GM18951 (cell line): ENCODE data around the gene SPCS3.
"Not testable (repeated sequence)": the region's sequence is repeated elsewhere in the genome, so short reads cannot be mapped to it uniquely, and the experiment has no call there.

Experiments used
- POLR2A ChIP-seq: IDR thresholded peaks from 4 replicates; pipeline ENCODE4 v1.6.1; 2011; ENCODE audit warnings: mild to moderate bottlenecking; ENCODE audit not compliant: insufficient read length, insufficient read depth; ENCODE audit errors: extremely low read depth
- in situ Hi-C: fragments of 300-500 bp; cut with MboI; formaldehyde crosslinking; loops from one replicate; pipeline ENCODE4 v1.12.0; 2022; ENCODE audit warnings: low sequenced_read_pairs, mixed read lengths, inconsistent platforms; ENCODE audit not compliant: unreplicated experiment

The SPCS3 gene

DNA sequence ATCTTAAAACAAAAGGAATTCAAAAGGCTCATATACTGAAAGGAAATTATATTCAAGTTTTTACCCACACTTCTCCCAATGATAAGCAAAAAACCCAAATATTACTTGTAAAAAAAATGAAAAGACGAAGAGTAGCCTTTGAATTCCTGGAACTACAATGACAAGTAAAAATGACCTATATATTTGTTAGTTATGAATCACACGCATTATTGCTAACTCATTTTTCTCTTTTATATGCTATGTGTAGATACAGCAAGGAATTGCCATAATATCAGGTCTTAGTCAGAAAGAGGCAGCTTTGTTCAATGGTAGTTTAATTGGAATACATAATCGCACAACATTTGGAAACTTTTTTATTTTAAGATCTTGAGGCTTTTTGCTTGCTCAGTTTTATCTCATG lies 28.0 kb upstream of the SPCS3 start:
- in situ Hi-C loops = no loop called here
- TF ChIP-seq POLR2A = no peak

DNA sequence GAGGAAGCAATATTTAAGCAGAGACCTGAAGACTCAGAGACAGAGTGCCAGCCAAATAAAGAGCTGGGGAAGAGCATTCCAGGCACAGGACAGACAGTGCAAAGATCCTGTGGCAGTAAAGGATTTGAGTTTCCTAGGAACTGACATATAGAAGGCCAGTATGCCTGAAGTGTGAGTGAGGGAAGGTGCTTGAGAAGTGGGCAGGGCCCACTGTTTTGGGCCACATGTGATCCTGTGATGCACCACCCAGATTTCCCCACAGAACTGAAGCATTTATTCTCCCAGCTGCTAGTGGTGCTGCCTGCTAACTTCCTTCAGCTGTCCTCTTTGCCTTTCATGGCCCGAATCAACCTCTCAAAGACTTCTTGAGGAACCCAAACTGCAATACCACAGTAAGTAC lies 26.8 kb upstream of the SPCS3 start:
- in situ Hi-C loops = no loop called here
- TF ChIP-seq POLR2A = no peak

DNA sequence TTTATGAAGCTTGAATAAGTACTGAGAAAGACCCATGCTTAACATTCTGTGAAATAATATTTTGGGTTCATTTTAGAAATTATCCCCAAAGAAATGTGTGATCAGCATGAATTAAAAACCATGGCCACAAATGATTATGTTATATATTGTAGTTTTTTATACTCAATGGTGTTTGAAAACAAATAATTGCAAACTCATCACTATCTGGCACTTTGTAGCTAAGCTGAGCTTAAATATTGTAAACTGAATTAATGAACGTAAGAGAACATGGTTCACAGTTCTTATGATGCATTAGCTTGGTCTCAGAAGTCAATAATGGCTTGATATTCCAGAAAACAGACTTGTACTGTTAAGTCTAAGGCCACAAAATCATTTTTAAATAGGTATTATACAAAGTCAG lies 26.1 kb upstream of the SPCS3 start:
- in situ Hi-C loops = no loop called here
- TF ChIP-seq POLR2A = no peak

DNA sequence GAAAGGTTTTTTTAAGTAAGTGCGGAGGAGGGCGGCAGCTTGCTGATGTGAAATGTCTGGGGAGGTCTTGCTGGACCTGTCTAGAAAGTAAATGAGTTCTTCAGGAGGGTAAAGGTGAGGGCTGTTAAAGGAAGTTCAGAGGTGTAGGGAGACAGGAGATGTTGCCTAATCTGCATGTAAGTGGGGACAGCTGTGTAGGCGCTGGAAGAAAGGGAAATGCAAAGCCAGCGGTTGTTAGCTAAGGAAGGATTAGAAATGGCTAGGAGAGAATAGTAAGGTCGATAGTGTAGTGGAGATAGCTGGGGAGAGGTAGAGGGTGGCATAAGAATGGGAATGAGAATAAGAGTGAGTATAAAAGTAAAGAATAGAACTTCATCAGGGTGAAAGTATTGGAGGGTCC lies 23.9 kb upstream of the SPCS3 start:
- in situ Hi-C loops = not testable (repeated sequence)

DNA sequence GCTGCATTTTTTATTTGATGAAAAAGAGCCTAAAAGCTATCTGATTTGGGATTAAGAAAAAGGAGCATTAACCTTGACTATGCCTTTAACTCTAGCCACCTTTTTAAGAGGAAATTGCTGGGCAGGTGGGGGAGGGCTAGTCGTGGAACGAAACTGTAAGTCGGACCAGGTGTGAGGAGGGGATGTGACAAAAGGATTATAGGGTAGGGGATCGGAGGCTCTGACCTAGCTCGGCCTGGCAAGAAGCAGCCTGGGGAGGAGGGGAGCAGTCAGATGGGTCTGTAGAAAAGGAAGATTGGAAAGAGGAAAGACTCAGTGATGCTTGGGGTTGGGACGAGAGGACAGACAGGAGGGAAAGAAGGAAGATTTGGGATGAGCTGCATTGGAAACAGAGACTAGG lies 21.1 kb upstream of the SPCS3 start:
- TF ChIP-seq POLR2A = no peak

DNA sequence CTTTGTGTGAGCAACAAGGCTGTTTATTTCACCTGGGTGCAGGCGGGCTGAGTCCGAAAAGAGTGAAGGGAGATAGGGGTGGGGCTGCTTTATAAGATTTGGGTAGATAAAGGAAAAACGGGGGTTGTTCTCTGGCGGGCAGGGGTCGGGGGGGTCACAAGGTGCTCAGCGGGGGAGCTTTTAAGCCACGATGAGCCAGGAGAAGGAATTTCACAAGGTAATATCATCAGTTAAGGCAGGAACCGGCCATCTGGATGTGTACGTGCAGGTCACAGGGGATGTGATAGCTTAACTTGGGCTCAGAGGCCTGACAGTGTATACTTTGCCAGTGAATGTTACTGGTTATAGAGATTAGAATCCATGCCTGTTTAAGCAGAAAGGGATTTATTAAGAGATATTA lies 19.7 kb upstream of the SPCS3 start:
- no peak for TF ChIP-seq POLR2A
- in situ Hi-C loops = no loop called here

More for the DNA sequence above, 21.1 kb upstream of the SPCS3 start:
- in situ Hi-C loops = no loop called here

DNA sequence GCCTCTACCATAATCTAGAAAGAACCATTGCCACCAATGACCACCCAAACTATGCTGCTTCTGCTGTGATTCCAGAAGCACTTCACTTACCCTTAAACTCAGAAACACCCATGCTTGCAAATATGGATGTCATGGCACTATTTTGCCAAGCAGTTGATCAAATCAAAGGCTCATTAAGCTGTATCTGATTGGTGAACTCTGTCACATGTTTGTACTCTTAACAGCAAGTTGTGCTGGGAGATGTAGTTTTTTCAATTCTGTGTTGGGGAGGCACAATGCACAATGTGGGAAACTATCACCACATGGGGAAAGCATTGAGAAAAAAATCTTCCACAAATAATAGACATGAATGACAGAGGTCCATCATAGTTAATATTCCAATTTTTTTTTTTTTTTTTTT lies 19.2 kb upstream of the SPCS3 start:
- TF ChIP-seq POLR2A = no peak
- in situ Hi-C loops = no loop called here

DNA sequence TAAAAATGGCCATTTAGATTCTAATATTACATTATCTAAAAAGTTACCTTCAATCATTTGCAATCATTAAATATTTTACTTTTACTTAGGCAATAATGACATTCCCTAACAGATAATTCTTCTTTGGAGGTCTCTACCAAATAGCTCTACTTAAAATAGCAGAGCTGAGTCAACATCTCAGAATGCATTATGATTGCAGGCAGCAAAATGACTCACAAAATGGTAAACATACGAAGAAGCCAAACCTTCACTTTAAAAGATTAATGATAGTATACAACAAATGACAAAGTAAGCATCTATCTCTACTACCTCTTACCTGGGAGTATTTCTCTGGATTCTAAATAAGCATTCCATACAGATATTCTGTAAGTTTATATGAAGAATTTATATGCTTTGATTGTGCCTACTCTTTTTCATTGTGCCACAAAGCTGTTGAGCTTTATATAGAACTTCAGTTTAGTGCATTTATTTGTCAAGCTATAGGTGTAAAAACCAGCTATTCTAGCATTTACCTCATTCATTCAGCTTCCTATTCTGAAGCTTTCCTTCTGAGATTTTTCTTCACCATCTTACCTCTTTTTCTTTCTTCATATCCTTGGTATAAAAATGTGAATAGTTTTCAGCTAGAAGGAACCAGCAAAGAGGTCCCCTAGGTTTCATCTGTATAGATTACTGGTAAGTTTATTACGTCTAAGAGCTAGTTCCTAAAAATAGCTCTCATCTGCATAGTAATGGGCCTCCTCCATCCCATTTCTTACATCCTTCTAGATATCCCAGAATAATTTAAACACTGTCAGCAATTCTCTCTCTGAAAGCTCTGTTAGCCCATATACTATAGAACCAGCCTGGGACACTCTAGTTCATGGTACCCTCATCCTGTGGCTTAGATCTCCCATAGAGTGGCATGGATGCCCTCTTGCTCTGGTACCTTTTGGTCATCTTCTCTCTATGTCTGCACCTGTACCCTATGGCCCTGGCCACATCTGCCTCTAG lies 17.2 kb upstream of the SPCS3 start:
- in situ Hi-C loops = no loop called here
- no peak for TF ChIP-seq POLR2A

DNA sequence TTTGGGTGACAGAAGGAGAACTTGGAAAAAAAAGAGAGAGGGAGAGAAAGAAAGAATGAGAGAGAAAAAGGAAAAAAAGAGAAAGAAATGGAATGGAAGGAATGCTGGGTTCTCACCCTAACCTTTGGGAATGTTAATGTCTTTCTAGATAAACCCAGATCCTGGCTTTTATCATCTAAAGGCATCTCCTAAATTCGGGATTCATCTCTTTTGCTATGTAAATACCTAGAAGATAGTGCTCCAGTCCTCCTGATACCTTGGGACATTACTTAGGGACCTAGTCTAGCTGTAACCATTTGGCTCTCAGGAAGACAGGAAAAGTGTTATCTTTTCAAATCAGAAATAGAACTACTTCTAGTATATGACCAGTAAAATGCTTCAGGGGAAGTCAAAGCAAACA lies 15.8 kb upstream of the SPCS3 start:
- in situ Hi-C loops = no loop called here

DNA sequence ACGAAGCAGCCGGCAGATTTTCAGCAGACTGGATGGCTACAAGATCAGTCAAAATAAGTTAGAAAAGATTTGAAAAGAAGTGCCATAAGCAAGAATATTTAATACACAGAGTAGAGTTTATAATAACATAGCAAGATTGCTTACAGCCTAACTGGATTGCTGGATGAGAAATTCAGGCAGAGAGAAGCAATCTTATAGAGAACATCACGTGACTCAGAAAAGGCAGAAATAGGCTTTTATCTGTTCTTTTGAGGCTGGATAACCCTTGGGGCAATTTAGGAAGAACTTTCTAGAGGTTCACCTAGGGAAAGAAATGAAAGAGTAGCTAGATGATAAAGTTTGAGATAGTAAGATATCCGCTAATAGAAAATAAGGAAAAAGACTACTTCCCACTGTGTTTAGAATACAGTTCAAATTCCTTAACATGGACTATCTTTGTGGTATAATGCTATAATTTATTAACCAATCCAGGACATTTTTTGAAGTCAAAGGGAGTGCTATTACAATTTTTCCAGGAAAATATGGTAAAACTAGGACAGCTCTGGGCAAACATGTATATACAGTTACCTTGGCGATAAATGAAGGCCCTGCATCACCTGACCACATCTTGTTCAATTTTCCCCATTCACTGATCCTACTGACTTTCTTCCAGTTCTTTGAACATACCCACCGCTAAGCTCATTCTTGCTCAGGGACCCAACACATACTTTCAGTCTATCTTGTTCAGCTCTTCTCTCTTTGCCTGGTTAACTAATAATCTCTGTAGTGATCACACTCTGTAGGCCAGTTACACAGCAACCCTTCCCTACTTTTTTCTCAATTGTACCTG lies 12.7 kb upstream of the SPCS3 start:
- in situ Hi-C loops = no loop called here
- no peak for TF ChIP-seq POLR2A

More for the DNA sequence above, 15.8 kb upstream of the SPCS3 start:
- no peak for TF ChIP-seq POLR2A

DNA sequence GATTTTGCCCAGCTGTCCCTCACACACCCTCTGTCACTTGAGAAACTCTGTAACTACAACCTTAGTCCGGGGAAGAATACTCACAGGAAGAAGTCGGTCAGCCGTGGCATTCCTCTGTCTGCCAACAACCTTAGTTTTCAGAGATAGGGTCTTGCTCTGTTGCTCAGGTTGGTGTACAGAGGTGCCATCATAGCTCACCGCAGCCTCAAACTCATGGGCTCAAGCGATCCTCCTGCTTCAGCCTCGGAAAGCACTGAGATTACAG lies 12.2 kb upstream of the SPCS3 start:
- in situ Hi-C loops = no loop called here
- TF ChIP-seq POLR2A = no peak

DNA sequence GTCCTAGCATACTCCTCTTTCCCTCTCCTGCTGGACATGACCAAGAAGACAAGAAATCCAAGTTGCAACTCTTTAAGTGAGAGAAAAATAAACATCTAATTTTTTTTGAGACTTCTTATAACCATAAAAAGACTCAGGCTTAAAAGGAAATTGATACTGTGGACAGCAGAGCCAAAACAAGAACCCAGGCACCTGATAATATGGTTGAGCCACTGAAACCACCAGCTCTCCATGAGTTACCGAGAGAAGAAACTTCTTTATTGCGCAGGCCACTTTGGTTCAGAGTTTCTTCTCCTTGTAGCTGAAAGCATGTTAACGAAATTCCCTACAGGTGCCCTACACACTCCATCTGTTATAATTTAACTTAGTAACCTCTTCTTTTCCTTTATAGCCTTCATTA lies 11.3 kb upstream of the SPCS3 start:
- in situ Hi-C loops = no loop called here
- TF ChIP-seq POLR2A = no peak

DNA sequence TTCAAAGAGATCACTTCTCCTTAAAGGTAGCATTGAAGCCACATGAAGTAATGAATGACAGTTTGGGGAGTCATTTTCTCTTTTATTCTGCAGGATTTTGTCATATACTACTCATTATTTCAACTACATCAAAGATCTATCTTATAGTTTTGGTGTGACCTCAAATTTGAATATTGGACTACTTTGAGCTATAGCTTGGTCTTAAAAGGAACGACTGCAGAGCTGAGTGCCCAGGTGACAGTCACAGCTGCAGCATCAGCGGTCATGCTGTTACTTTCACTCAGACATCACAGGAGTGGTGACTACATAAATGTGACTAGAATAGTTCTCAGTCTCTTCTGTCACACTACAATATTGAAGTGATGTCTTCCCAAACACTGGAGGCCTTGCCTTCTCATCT lies 10.7 kb upstream of the SPCS3 start:
- in situ Hi-C loops = no loop called here
- TF ChIP-seq POLR2A = no peak

DNA sequence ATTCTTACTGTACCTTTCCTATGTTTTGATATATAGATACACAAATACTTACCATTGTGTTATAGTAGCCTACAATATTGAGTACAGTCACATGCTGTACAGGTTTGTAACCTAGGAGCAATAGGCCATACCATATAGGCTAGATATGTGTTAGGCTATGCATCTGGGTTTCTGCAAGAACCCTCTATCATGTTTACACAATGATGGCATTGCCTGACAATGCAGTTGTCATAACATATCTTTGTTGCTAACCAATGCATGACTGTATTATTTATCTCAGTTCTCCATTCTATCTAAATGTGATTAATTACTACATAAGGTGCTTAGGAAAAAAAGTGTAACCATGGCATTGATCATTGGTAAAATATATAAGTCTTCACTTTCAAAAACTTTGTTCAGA lies 10.0 kb upstream of the SPCS3 start:
- in situ Hi-C loops = no loop called here
- no peak for TF ChIP-seq POLR2A
